IMR-90 (cell line): ENCODE measurements around the gene MRPL9. TPM values are rescaled to one million over a fixed set of nuclear protein-coding genes. Genes with fewer than 3 reads are reported as not detected.
A peak's percentile ranks its signal among the peaks of the same experiment; 100 is the strongest.

Source experiments
- ATAC-seq: fragments of 200-7000 bp; cut with Tn5 transposase; 2 replicates; pipeline ENCODE4 v1.9.1; 2020; ENCODE audit warnings: low read depth, mild to moderate bottlenecking, moderate library complexity
- BruUV-seq: library from RNA; stranded (reverse); fragments of 400-500 nt; replicated peaks from 2 replicates; lab custom pipeline; 2021; lab: Mats Ljungman, UMichigan
- CTCF ChIA-PET: fragments of 300-600 bp; formaldehyde crosslinking; extraction: SDS; loops from one replicate; lab custom pipeline; 2021; ENCODE audit warnings: antibody characterized with exemption; lab: Yijun Ruan, JAX
- POLR2A ChIA-PET: fragments of 300-600 bp; sonication (Branson Sonifier 250); formaldehyde crosslinking; loops from one replicate; lab custom pipeline; 2022; ENCODE audit warnings: antibody characterized with exemption; ENCODE audit not compliant: unreplicated experiment; lab: Charles Lee
- DNase-seq: peaks from one replicate; pipeline ENCODE4 v3.0.0; 2013
- H2AFZ ChIP-seq: replicated peaks from 2 replicates; pipeline ENCODE3; 2013; ENCODE audit warnings: low read length, mild to moderate bottlenecking; ENCODE audit not compliant: poor library complexity
- H2AK5ac ChIP-seq: 2 replicates; pipeline ENCODE4 v1.6.1; 2013; ENCODE audit warnings: low read depth, low read length, inconsistent platforms
- H2AK9ac ChIP-seq: replicated peaks from 2 replicates; pipeline ENCODE3; 2013; ENCODE audit warnings: mild to moderate bottlenecking, low read depth, low read length, moderate library complexity; ENCODE audit not compliant: poor library complexity
- H2BK120ac ChIP-seq: 2 replicates; pipeline ENCODE4 v1.6.1; 2013; ENCODE audit warnings: low read depth, low read length, inconsistent platforms
- H2BK15ac ChIP-seq: 3 replicates; pipeline ENCODE4 v1.6.1; 2013; ENCODE audit warnings: low read depth, low read length, inconsistent platforms
- H2BK20ac ChIP-seq: 2 replicates; pipeline ENCODE4 v1.6.1; 2013; ENCODE audit warnings: low read depth, mild to moderate bottlenecking, inconsistent platforms, low read length, moderate library complexity
- H2BK5ac ChIP-seq: 2 replicates; pipeline ENCODE4 v1.6.1; 2013; ENCODE audit warnings: mild to moderate bottlenecking, low read depth, low read length, inconsistent platforms; ENCODE audit not compliant: poor library complexity, severe bottlenecking
- H3K14ac ChIP-seq: replicated peaks from 2 replicates; pipeline ENCODE4 v1.6.1; 2013; ENCODE audit warnings: low read depth, low read length, inconsistent platforms
- H3K18ac ChIP-seq: 2 replicates; pipeline ENCODE4 v1.6.1; 2013; ENCODE audit warnings: low read depth, low read length, control low read depth
- H3K23ac ChIP-seq: 2 replicates; pipeline ENCODE4 v1.6.1; 2013; ENCODE audit warnings: low read depth, low read length, inconsistent platforms
- H3K27ac ChIP-seq: 2 replicates; pipeline ENCODE4 v1.5.1; 2013; ENCODE audit warnings: mild to moderate bottlenecking, control low read depth, low read length; ENCODE audit not compliant: insufficient read depth
- H3K27me3 ChIP-seq: 2 replicates; pipeline ENCODE4 v1.6.1; 2013; ENCODE audit warnings: low read length; ENCODE audit not compliant: control insufficient read depth, insufficient read depth
- H3K36me3 ChIP-seq: 2 replicates; pipeline ENCODE4 v1.6.1; 2013; ENCODE audit warnings: low read length, mixed read lengths; ENCODE audit not compliant: control insufficient read depth, insufficient read depth
- H3K4ac ChIP-seq: 2 replicates; pipeline ENCODE4 v1.6.1; 2013; ENCODE audit warnings: low read depth, low read length, inconsistent platforms
- H3K4me1 ChIP-seq: 2 replicates; pipeline ENCODE4 v1.6.1; 2013; ENCODE audit warnings: low read length, mixed read lengths; ENCODE audit not compliant: control insufficient read depth, insufficient read depth
- H3K4me2 ChIP-seq: 2 replicates; pipeline ENCODE4 v1.6.1; 2013; ENCODE audit warnings: low read depth, mild to moderate bottlenecking, control low read depth, low read length, moderate library complexity
- H3K4me3 ChIP-seq: 2 replicates; pipeline ENCODE4 v1.5.1; 2013; ENCODE audit warnings: low read depth, mild to moderate bottlenecking, control low read depth, low read length, moderate library complexity; ENCODE audit not compliant: insufficient read depth
- H3K56ac ChIP-seq: 2 replicates; pipeline ENCODE4 v1.6.1; 2013; ENCODE audit warnings: low read length, inconsistent platforms; ENCODE audit not compliant: insufficient read depth; ENCODE audit errors: extremely low read depth
- H3K79me1 ChIP-seq, 2 experiments: 2 replicates each; pipeline ENCODE4 v1.6.1; 2013; ENCODE audit warnings: low read length in 2 of 2, inconsistent platforms in 1 of 2, low read depth in 1 of 2
- H3K9ac ChIP-seq: 2 replicates; pipeline ENCODE4 v1.6.1; 2013; ENCODE audit warnings: low read depth, low read length, control low read depth
- H3K9me1 ChIP-seq: 2 replicates; pipeline ENCODE4 v1.6.1; 2013; ENCODE audit warnings: low read length, inconsistent platforms; ENCODE audit not compliant: insufficient read depth
- H3K9me3 ChIP-seq: 2 replicates; pipeline ENCODE4 v1.6.1; 2013; ENCODE audit warnings: low read length; ENCODE audit not compliant: control insufficient read depth, insufficient read depth
- H4K20me1 ChIP-seq: 2 replicates; pipeline ENCODE4 v1.6.1; 2013; ENCODE audit warnings: low read length, inconsistent platforms; ENCODE audit not compliant: insufficient read depth
- H4K5ac ChIP-seq: 2 replicates; pipeline ENCODE4 v1.6.1; 2013; ENCODE audit warnings: mild to moderate bottlenecking, low read depth, low read length, control low read depth
- H4K8ac ChIP-seq, 2 experiments: 2 replicates each; pipeline ENCODE4 v1.6.1; 2013; ENCODE audit warnings: low read depth in 2 of 2, low read length in 2 of 2, control low read depth in 1 of 2, inconsistent platforms in 1 of 2
- H4K91ac ChIP-seq: 2 replicates; pipeline ENCODE4 v1.6.1; 2013; ENCODE audit warnings: low read depth, low read length, inconsistent platforms; ENCODE audit not compliant: insufficient read depth
- BHLHE40 ChIP-seq: fragments of 150-350 bp; IDR thresholded peaks from 2 replicates; pipeline ENCODE4 v1.6.1; 2016; ENCODE audit warnings: mild to moderate bottlenecking, low read depth, low read length
- CEBPB ChIP-seq: IDR thresholded peaks from 2 replicates; pipeline ENCODE4 v1.6.1; 2012; ENCODE audit warnings: low read depth, low read length, improper control_type of control experiment
- FOS ChIP-seq: fragments of 150-350 bp; IDR thresholded peaks from 2 replicates; pipeline ENCODE4 v1.6.1; 2016; ENCODE audit warnings: low read depth, low read length
- POLR2A ChIP-seq: IDR thresholded peaks from 2 replicates; pipeline ENCODE4 v1.6.1; 2012; ENCODE audit warnings: mild to moderate bottlenecking, low read depth, low read length
- RCOR1 ChIP-seq: IDR thresholded peaks from 2 replicates; pipeline ENCODE4 v1.6.1; 2012; ENCODE audit warnings: mild to moderate bottlenecking, low read length, improper control_type of control experiment; ENCODE audit not compliant: insufficient replicate concordance
- RFX5 ChIP-seq: IDR thresholded peaks from 2 replicates; pipeline ENCODE4 v1.8.0; 2012; ENCODE audit warnings: low read depth, mild to moderate bottlenecking, low read length, moderate library complexity
- SMC3 ChIP-seq: fragments of 150-350 bp; IDR thresholded peaks from 2 replicates; pipeline ENCODE4 v1.6.1; 2016; ENCODE audit warnings: low read depth, mild to moderate bottlenecking, antibody characterized with exemption, low read length, moderate library complexity
- WGBS, 2 experiments: methylation state at CpG; one replicate each; pipeline versions ENCODE4 v1.1.5 to v1.1.7; 2013; ENCODE audit warnings: missing lambda C conversion rate in 2 of 2; ENCODE audit not compliant: insufficient read length in 1 of 2; ENCODE audit errors: extremely low coverage in 2 of 2; 5-methylcytosine and 5-hydroxymethylcytosine counted together
- dilution Hi-C: fragments of 300-500 bp; cut with HindIII; formaldehyde crosslinking; loops from one replicate; pipeline ENCODE4 v1.14.3; 2018; ENCODE audit warnings: low sequenced_read_pairs; ENCODE audit not compliant: unreplicated experiment
- in situ Hi-C: fragments of 300-500 bp; cut with MboI; formaldehyde crosslinking; loops from 3 replicates; pipeline ENCODE4 v1.14.3; 2019; ENCODE audit warnings: low sequenced_read_pairs, inconsistent platforms, mixed read lengths
- intact Hi-C: fragments of 100-400 bp; cut with micrococcal nuclease; formaldehyde crosslinking; loops from 2 replicates; pipeline ENCODE4 v1.10.0; 2022
- polyA plus RNA-seq, 3 experiments: library from polyadenylated mRNA; depleted of rRNA; stranded (reverse); fragments of >200 nt; gene quantifications; 2 replicates each; pipeline ENCODE4 v1.2.3, GENCODE V29; 2012; ENCODE audit warnings: low replicate concordance in 1 of 3
- total RNA-seq: library from RNA; depleted of rRNA; stranded (reverse); fragments of >200 nt; gene quantifications from 2 replicates; pipeline ENCODE4 v1.2.3, GENCODE V29; 2012
- TF ChIP-seq, protein P1 (sequence below): fragments of 150-350 bp; IDR thresholded peaks from 2 replicates; pipeline ENCODE4 v1.6.1; 2016; ENCODE audit warnings: low read depth, mild to moderate bottlenecking, low read length, moderate library complexity, borderline replicate concordance

MRPL9 gene
- total and polyA plus RNA-seq, 2 of the 4 experiments (the other 2 are of a cell fraction) = 65.4 to 87.5 TPM

DNA sequence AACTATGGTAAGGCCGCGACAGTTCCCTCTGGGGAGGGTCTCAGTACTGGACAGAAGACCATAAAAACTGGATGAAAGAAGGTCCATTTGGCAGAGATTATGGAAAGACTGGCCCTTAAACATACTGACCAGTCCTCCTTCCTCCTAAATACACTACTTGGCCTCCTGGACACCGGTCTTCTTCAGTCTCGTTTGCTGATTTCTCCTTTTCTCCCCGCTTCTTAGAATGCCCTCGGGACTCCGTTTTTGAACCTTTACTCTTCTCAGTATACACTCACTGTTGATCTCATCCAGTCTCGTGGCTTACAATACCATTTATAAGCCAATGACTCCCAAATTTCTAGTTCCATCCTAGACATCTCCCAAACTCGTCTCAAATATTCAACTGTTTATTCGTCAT, 694 bp upstream of the MRPL9 start:
- Histone ChIP-seq H4K5ac (peak overlapping the region; percentile 86), H3K9me1 (no peaks in the 10 kb centered on the region), H3K56ac (peak overlapping the region; percentile 85; the same call in 1 of the 2 replicates), H3K4me1 (peaks cover 3% of the 10 kb centered on the region; the same call in 1 of the 2 replicates), H2AK5ac (no peak overlapping the region), H3K36me3 (peaks cover 16% of the 10 kb centered on the region), H3K4me3 (peak overlapping the region; percentile 71), H4K20me1 (no peaks in the 10 kb centered on the region), H2AK9ac (no peak overlapping the region), H2BK20ac (no peak overlapping the region), H3K23ac (peak overlapping the region; percentile 87; the same call in 1 of the 2 replicates), H2AFZ (peak overlapping the region; percentile 96), H2BK5ac (peak overlapping the region; percentile 61), H3K9me3 (no peaks in the 10 kb centered on the region), H3K18ac (no peak overlapping the region), H4K91ac (no peak overlapping the region), H3K27ac (peak overlapping the region; percentile 75; the same call in 1 of the 2 replicates), H2BK15ac (no peak overlapping the region), H3K9ac (peak overlapping the region; percentile 92), H3K27me3 (no peaks in the 10 kb centered on the region), H3K79me1 (peaks cover 5 to 32% of the 10 kb centered on the region in 2 experiments), H3K4ac (peak overlapping the region; percentile 84), H4K8ac (peak overlapping the region; percentile 99 to 100), H2BK120ac (peak overlapping the region; percentile 31; the same call in 1 of the 2 replicates), H3K4me2 (peak overlapping the region; percentile 76), H3K14ac (peak overlapping the region; percentile 96)
- ATAC-seq (peak; percentile 5), DNase-seq (no peak)
- ChIA-PET POLR2A (no interaction called here), CTCF (interaction anchor here (1.5 kb wide), 1 partner anchor 15 kb away, joined by 5 read pairs; no protein-coding TSS in a partner anchor)
- BruUV-seq = no TSS peak
- dilution Hi-C loops (no loop called here), in situ Hi-C loops (no loop called here), intact Hi-C loops (loop anchor here (2.0 to 5.0 kb wide), 3 partner anchors 73 to 238 kb away; partner anchors contain the start of genes C2CD4D and THEM4)
- 67% methylated on average over 8 of the region's 10 CpGs; no CpG with 5 or more reads in 1 of the 2 experiments for WGBS, 2 experiments
- TF ChIP-seq POLR2A (no peak), SMC3 (no peak), FOS (no peak), CEBPB (no peak), RCOR1 (no peak), RFX5 (no peak), BHLHE40 (no peak)
- TF ChIP-seq, protein P1, sequence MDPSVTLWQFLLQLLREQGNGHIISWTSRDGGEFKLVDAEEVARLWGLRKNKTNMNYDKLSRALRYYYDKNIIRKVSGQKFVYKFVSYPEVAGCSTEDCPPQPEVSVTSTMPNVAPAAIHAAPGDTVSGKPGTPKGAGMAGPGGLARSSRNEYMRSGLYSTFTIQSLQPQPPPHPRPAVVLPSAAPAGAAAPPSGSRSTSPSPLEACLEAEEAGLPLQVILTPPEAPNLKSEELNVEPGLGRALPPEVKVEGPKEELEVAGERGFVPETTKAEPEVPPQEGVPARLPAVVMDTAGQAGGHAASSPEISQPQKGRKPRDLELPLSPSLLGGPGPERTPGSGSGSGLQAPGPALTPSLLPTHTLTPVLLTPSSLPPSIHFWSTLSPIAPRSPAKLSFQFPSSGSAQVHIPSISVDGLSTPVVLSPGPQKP = no peak
